Measurements from ENCODE around the gene NPSR1. TPM values are rescaled to one million over a fixed set of nuclear protein-coding genes. Genes with fewer than 3 reads are reported as not detected.

NPSR1 gene
- total RNA-seq, 1 donor = not detected

- Histone ChIP-seq H3K9me3 (ENCODE audit: low read depth, low read length) (no peaks in the 10 kb centered on the region), H3K27me3 (ENCODE audit: insufficient read depth, low read length) (no peaks in the 10 kb centered on the region), H3K4me1 (ENCODE audit: insufficient read depth, low read length) (no peaks in the 10 kb centered on the region), H3K4me3 (ENCODE audit: low read length) (no peak overlapping the region)
Measured at GRCh38 chr7:34823650-34824258, 165.7 kb downstream of the NPSR1 start.

DNA sequence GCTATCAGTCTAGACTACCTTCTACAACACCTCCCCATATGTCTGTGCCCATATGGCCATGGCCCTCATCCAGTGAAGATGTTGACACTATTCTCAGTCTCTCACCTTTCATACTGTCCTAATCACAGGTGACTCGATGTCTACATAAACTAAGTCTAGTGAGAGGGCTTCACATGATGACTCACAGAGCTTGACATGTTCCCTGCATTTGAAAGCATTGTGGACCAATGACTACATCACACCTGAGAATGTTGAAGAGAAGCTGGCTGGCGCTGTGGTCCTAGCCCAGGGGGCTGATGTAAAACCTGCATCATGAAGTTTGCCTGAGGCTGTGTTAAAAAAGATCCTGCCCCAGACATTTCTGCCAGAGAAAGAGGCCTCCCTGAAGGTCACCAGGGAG is 167.2 kb downstream of the NPSR1 start:
- Histone ChIP-seq H3K27me3 (ENCODE audit: insufficient read depth, low read length) (no peaks in the 10 kb centered on the region), H3K9me3 (ENCODE audit: low read depth, low read length) (no peaks in the 10 kb centered on the region), H3K4me3 (ENCODE audit: low read length) (no peak overlapping the region), H3K4me1 (ENCODE audit: insufficient read depth, low read length) (no peaks in the 10 kb centered on the region)

GRCh38 chr7:34830390-34830789 is 172.4 kb downstream of the NPSR1 start:
- Histone ChIP-seq H3K4me3 (ENCODE audit: low read length) (no peak overlapping the region), H3K9me3 (ENCODE audit: low read depth, low read length) (no peaks in the 10 kb centered on the region), H3K27me3 (ENCODE audit: insufficient read depth, low read length) (no peaks in the 10 kb centered on the region), H3K4me1 (ENCODE audit: insufficient read depth, low read length) (no peaks in the 10 kb centered on the region)

GRCh38 chr7:34831436-34831835 is 173.4 kb downstream of the NPSR1 start:
- H3K9me3 ChIP-seq (ENCODE audit: low read depth, low read length) = no peaks in the 10 kb centered on the region
- H3K27me3 ChIP-seq (ENCODE audit: insufficient read depth, low read length) = no peaks in the 10 kb centered on the region
- H3K4me3 ChIP-seq (ENCODE audit: low read length) = no peak overlapping the region
- H3K4me1 ChIP-seq (ENCODE audit: insufficient read depth, low read length) = no peaks in the 10 kb centered on the region

- no peaks in the 10 kb centered on the region for H3K9me3 ChIP-seq (ENCODE audit: low read depth, low read length)
- no peaks in the 10 kb centered on the region for H3K27me3 ChIP-seq (ENCODE audit: insufficient read depth, low read length)
- H3K4me1 ChIP-seq (ENCODE audit: insufficient read depth, low read length) = no peaks in the 10 kb centered on the region
- no peak overlapping the region for H3K4me3 ChIP-seq (ENCODE audit: low read length)
Measured at GRCh38 chr7:34832020-34832419, 174.0 kb downstream of the NPSR1 start.

DNA sequence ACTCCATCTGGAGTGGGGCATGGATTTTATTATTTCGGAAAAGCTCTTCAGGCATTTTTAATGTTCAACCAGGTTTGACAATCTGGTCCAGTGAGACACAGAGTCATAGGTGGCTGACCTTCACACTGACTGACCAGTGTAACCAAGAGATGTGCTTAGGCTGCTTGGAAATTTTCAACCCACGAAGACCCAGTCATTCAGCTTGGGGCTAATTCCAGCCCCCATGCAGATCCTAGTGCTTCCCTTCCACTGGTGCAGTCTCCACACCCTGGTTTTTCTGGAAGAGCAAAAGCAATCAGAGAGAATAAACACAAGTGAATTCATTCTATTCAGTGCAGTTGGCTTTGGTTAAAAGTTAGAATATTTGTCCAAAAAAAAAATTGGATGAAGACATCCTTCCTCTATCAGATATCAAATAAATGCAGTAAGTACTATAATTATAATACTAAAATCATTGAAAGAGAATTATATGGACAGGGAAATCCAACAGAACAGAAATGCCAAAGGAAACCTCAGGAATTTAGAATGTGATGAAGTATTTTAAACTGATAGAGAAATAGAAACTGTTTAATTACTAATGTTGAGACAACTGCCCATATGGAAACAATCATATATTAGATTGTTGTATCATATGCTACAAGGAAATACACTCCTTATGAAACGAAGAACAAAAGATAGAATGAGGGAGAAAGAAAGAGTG is 178.0 kb downstream of the NPSR1 start:
- Histone ChIP-seq H3K27me3 (ENCODE audit: insufficient read depth, low read length) (no peaks in the 10 kb centered on the region), H3K4me3 (ENCODE audit: low read length) (no peak overlapping the region), H3K4me1 (ENCODE audit: insufficient read depth, low read length) (no peaks in the 10 kb centered on the region), H3K9me3 (ENCODE audit: low read depth, low read length) (no peaks in the 10 kb centered on the region)

DNA sequence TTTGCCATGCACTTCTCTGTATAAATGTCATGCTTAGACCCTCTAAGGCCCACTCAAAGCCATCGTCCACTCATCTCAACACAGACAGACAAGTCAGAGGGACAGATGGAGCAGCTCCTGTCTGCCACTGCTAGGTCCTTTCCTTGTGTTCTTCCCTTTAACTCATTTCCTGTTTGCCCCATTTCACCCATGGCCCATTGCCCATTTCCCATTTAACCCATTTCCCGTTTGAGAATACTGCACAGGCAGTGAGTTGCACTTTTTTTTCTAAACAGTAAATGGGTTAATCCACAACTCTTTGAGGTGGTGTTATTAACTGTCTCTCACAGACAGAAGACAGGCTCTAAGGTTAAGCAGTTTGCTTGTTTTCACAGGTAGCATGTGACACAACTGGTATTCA is 179.3 kb downstream of the NPSR1 start:
- Histone ChIP-seq H3K4me1 (ENCODE audit: insufficient read depth, low read length) (no peaks in the 10 kb centered on the region), H3K9me3 (ENCODE audit: low read depth, low read length) (no peaks in the 10 kb centered on the region), H3K27me3 (ENCODE audit: insufficient read depth, low read length) (no peaks in the 10 kb centered on the region), H3K4me3 (ENCODE audit: low read length) (no peak overlapping the region)

- no peak overlapping the region for H3K4me3 ChIP-seq (ENCODE audit: low read length)
- H3K27me3 ChIP-seq (ENCODE audit: insufficient read depth, low read length) = no peaks in the 10 kb centered on the region
- no peaks in the 10 kb centered on the region for H3K4me1 ChIP-seq (ENCODE audit: insufficient read depth, low read length)
- H3K9me3 ChIP-seq (ENCODE audit: low read depth, low read length) = no peaks in the 10 kb centered on the region
Measured at GRCh38 chr7:34837801-34838201, 179.8 kb downstream of the NPSR1 start.

DNA sequence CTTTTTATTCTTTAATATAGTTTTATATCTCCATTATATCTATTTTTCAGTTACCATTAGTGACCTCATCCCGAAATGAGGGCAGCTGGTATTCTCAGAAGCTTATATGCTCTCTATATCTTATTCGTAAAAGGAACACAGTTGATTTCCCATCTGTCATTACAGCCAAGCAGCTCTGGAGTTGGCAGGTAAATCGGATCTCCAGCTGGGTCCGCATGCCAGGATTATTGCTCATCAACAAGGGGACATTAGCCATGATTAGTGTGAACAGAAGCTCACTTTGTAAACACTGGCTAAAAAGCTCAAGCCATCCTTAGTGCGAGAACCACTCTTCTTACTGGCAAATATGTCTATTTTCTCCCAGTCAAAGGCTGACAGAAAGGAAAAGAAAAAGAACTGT is 180.3 kb downstream of the NPSR1 start:
- no peaks in the 10 kb centered on the region for H3K27me3 ChIP-seq (ENCODE audit: insufficient read depth, low read length)
- no peaks in the 10 kb centered on the region for H3K9me3 ChIP-seq (ENCODE audit: low read depth, low read length)
- no peak overlapping the region for H3K4me3 ChIP-seq (ENCODE audit: low read length)
- H3K4me1 ChIP-seq (ENCODE audit: insufficient read depth, low read length) = no peaks in the 10 kb centered on the region

DNA sequence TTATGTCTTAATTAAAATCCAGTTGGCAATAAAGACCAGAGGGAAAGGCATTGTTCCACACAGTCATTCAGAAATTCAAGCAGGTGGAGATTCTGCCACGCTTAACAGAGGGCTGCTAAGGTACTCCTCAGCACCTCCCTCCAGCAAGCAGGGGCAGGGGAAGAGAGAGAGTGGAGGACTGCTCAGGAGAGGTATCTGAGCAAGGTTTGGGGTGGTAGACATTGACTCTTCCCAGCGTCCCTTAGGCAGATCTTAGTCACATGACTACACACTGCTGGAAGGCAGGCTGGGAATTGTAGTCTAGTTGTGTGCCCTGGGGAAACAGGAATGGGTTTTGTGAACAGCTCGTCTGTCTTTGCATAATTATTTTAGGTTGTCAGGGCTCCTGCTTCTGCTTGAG is 181.6 kb downstream of the NPSR1 start:
- Histone ChIP-seq H3K9me3 (ENCODE audit: low read depth, low read length) (no peaks in the 10 kb centered on the region), H3K27me3 (ENCODE audit: insufficient read depth, low read length) (no peaks in the 10 kb centered on the region), H3K4me1 (ENCODE audit: insufficient read depth, low read length) (no peaks in the 10 kb centered on the region), H3K4me3 (ENCODE audit: low read length) (no peak overlapping the region)

DNA sequence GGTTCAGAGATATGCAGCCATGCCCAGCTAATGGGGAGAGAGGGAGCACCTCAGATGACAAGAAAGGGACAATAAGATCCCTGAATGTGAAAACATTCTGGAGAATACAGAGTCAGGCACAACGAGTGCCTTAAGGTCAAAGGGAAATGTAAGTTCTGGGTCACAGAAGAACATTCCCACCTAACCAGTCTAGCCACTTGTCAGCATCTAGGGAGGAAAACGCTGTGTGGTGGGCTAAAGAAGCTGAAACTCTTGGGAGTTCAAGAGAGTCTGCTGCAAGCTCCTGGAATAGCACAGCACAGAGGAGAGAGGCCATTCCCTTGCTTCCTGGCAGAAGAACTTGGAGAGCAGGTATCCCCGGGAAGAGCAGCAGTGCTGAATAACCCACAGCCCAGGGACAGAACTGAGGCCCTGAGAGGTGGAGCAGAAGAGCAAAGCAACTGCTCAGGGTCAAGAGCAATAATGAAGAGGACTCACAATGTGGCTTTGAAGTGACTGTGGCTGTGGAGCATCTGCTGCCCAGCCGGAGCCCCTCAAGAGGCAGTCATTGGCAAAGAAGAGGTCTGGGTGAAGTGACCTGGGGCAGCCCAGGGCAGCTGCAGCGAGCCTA is 182.3 kb downstream of the NPSR1 start:
- Histone ChIP-seq H3K4me1 (ENCODE audit: insufficient read depth, low read length) (no peaks in the 10 kb centered on the region), H3K4me3 (ENCODE audit: low read length) (no peak overlapping the region), H3K27me3 (ENCODE audit: insufficient read depth, low read length) (no peaks in the 10 kb centered on the region), H3K9me3 (ENCODE audit: low read depth, low read length) (no peaks in the 10 kb centered on the region)

DNA sequence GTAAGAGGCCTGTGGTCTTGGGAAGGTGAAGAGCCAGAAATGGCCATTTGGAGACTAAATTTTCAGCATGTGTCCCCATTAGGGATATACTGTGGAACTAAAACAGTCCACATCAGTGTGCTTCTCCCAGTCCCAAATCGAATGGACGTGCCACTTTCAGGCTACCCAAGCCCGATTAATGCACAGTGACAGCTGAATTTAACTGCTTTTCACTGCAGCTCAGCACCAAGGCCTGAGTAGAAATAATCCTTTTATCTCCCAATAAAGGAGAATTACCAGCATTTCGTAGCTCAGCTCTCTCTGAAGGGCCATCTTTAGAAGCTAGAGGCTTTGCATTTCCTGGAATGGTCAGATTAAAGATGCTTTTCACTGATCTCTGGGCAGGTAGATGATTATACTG is 183.3 kb downstream of the NPSR1 start:
- H3K9me3 ChIP-seq (ENCODE audit: low read depth, low read length) = no peaks in the 10 kb centered on the region
- H3K4me1 ChIP-seq (ENCODE audit: insufficient read depth, low read length) = no peaks in the 10 kb centered on the region
- H3K27me3 ChIP-seq (ENCODE audit: insufficient read depth, low read length) = no peaks in the 10 kb centered on the region
- H3K4me3 ChIP-seq (ENCODE audit: low read length) = no peak overlapping the region

DNA sequence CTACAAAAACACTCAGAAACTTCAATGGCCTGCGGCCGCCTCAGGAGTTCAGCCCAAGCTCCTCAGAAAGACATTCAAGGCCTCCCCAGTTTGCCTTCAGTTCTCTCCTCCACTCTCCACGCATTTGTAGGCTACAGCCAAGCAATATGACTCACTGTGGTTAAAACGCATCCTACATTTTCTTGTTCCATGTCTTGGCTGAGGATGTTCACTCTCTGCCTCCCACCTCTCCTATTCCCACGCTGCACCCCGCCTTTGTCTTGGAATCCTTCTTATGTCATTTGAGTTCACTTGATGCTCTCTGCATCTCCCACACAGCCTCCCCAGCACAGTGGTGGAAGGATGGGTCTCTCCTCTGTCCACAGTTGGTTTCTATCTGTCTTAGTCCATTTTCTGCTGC is 184.8 kb downstream of the NPSR1 start:
- Histone ChIP-seq H3K4me3 (ENCODE audit: low read length) (no peak overlapping the region), H3K4me1 (ENCODE audit: insufficient read depth, low read length) (no peaks in the 10 kb centered on the region), H3K27me3 (ENCODE audit: insufficient read depth, low read length) (no peaks in the 10 kb centered on the region), H3K9me3 (ENCODE audit: low read depth, low read length) (no peaks in the 10 kb centered on the region)

GRCh38 chr7:34844406-34844805 is 186.4 kb downstream of the NPSR1 start:
- no peaks in the 10 kb centered on the region for H3K4me1 ChIP-seq (ENCODE audit: insufficient read depth, low read length)
- no peaks in the 10 kb centered on the region for H3K27me3 ChIP-seq (ENCODE audit: insufficient read depth, low read length)
- H3K9me3 ChIP-seq (ENCODE audit: low read depth, low read length) = no peaks in the 10 kb centered on the region
- H3K4me3 ChIP-seq (ENCODE audit: low read length) = no peak overlapping the region

DNA sequence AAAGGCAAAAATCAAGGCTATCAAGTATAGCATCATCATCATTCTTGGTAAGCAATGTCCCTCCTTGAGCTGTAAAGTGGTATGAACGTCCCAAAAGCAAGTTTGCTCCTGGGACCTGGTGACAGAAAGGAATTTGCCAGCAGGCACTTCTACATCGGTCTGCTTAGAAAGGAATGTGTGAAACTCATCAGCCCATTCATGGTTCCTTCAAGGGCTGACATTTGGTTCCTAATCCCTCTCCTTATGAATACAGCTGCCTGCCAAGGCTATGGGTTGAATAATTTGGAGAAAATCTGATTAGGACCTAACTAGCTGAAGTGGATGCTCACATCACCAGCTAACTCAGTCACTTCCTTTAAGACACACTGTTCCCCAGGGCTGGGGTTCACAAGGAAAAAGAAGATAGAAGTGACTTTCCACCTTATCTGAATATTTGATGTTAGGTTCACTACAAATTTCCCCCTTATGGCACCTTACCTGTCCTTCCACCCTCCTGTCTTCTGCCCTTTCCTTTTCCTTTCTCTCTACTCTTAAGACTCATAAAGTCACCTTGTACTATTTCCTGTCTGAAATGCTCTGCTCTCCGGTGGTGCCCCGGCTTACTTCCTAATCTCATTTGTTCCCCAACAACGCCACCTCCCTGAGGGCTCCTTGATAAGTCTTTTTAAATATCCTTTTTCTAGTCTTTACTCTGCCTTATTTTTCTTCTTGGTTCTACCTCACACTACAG is 187.1 kb downstream of the NPSR1 start:
- Histone ChIP-seq H3K4me1 (ENCODE audit: insufficient read depth, low read length) (no peaks in the 10 kb centered on the region), H3K27me3 (ENCODE audit: insufficient read depth, low read length) (no peaks in the 10 kb centered on the region), H3K9me3 (ENCODE audit: low read depth, low read length) (no peaks in the 10 kb centered on the region), H3K4me3 (ENCODE audit: low read length) (no peak overlapping the region)
